Activated T-cell treated with anti-CD3 and anti-CD28 coated beads, Interleukin-2, amount 50 U/mL, for 1 hour (primary cell): Measurements from ENCODE around the gene MRPS31.
"Not testable (repeated sequence)": the region's sequence is repeated elsewhere in the genome, so short reads cannot be mapped to it uniquely, and the experiment has no call there.

Experiments
- DNase-seq: peaks from one replicate; pipeline ENCODE4 v3.0.0-alpha.2; 2020

Gene MRPS31

GRCh38 chr13:40758811-40759210 is 12.2 kb downstream of the MRPS31 start:
- no peak for DNase-seq

- no peak for DNase-seq
Measured at GRCh38 chr13:40756042-40756441, 14.9 kb downstream of the MRPS31 start.

GRCh38 chr13:40755082-40755700 is 15.8 kb downstream of the MRPS31 start:
- no peak for DNase-seq

- no peak for DNase-seq
Measured at GRCh38 chr13:40749327-40749726, 21.7 kb downstream of the MRPS31 start.

DNA sequence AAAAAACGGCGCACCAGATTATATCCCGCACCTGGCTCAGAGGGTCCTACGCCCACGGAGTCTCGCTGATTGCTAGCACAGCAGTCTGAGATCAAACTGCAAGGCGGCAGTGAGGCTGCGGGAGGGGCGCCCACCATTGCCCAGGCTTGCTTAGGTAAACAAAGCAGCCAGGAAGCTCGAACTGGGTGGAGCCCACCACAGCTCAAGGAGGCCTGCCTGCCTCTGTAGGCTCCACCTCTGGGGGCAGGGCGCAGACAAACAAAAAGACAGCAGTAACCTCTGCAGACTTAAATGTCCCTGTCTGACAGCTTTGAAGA is 35.8 kb downstream of the MRPS31 start:
- DNase-seq: peak; percentile 43

GRCh38 chr13:40734536-40735231 is 36.3 kb downstream of the MRPS31 start:
- not testable (repeated sequence) for DNase-seq

GRCh38 chr13:40732658-40733057 is 38.3 kb downstream of the MRPS31 start:
- DNase-seq: no peak

DNA sequence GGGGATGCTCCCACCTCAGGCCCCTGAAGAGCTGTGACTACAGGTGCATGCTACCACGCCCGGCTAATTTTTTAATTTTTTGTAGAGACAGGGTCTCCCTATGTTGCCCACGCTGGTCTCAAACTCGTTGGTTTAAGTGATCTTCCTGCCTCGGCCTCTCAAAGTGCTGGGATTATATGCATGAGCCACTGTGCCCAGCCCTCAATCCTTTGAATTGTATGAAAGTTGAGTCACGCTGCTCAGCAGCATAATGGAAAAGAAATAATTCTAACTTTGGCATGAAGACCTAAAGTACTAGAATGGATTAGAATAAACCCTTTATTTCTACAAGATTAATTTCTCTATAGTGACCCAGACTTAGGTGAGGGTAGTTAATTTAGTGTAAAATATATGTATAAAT is 42.4 kb downstream of the MRPS31 start:
- DNase-seq: no peak

DNA sequence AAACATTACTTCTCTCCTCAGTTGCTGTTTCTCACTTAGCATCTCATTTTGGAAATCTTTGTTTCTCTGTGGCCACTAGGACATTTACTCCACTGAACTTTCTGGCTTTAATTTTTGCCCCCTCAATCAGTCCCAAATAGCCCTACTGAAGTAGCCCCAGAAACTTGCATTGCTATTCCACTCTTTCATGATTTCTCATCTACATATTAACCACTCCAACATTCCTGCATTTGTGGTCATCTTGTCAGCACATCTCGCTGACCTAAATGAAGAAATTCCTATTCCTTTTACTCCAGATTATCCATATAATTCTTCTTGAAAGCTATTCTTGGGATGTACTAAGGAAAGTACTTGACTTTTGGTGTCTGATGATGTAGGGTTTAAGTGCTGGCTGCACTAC is 56.6 kb downstream of the MRPS31 start:
- DNase-seq: not testable (repeated sequence)

DNA sequence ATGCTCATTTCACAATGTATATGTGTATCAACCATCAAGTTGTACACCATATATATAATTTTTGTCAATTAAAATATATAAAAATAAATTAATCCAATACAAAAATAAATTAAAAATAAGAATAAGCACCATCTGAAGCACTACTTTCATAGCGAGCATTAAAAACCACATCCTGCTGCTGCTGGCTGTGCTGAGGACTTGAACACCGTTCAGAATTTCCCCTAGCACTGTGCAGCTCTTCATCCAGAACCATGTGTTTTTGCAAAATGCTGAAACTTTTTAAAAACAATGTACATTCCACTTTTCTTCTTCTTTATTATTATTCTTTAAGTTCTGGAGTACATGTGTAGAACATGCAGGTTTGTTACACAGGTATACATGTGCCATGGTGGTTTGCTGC is 64.6 kb downstream of the MRPS31 start:
- DNase-seq: no peak

- no peak for DNase-seq
Measured at GRCh38 chr13:40697711-40698110, 73.3 kb downstream of the MRPS31 start.

DNA sequence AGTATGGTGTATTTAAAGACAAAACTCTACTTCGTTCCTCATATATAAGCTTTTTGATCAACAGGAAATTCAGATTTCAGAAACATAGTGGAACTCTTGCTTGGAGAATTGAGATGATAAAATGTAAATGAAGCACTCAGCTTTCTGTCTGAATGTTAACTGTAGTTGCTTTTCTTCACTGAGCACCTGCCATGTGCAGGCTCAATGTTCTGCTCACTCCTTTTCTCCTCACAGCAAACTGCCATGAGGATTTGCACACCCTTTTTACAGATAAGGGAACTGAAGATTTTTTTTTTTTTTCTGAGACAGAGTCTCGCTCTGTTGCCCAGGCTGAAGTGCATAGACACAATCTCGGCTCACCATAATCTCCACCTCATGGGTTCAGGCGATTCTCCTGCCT is 76.6 kb downstream of the MRPS31 start:
- no peak for DNase-seq

DNA sequence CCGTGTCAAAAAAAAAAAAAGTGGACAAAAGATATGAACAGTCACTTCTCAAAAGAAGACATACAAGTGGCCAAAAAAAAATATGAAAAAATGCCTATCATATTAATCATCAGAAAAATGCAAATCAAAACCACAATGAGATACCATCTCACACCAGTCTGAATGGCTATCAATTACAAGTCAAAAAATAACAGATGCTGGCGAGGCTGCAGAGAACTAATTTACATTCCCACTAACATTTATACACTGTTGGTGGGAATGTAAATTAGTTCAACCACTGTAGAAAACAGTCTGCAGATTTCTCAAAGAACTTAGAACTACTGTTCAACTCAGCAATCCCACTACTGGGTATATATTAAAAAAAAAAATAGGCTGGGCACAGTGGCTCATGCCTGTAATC is 78.0 kb downstream of the MRPS31 start:
- no peak for DNase-seq

DNA sequence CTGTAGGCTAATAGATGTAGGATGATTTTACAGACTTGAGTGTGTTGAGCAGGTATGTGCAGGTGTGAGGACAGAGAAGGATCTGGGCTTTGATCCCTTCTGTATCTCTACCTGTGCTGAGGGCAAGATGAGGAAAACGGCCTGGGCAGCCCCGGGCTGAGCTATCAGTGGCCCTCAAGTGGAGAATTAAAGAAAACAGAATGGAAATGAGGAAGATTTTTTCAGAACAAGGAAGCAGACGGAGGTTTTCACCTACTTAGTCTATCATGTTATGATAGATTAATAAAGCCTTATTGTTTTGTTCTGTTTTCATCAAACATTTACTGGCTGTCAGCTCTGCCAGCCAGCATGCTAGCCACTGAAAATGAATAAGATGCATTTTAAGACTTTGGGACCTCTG is 82.2 kb downstream of the MRPS31 start:
- DNase-seq: no peak

DNA sequence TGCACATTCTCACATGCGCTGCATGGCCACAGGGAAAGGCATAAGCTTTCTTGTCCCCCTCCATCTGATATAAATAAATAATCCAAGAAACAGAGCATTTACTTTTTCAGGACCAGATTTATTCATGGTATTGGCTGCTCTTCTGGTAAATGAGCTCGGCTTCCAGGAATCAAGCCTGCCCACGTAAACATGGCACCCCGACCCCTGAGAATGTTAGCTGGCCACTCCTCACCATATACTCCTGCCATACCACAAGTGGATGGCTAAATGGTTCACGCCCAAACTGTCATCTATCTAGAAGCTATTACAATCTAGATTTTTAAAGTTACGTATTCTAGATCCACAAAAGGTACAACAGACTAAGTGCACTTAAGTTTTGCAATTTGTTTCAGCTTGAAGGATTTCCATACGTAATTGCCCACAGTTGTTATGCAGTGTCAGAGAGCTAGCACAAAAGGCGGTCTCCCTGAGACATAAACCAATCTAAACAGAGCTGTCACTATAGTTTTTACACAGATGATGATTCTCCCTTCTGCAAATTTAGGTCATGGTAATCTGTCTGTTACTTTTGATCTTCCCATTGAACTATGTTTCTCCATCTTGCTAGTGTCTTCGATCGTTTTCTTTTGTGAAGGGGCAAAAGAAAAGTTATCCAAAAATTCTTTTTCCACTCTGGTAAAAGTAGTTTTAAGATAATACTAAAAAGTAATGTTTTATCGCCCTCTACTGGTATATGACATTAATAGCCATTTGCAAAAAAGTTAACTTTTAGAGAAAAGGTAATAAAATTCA is 88.3 kb downstream of the MRPS31 start:
- DNase-seq: no peak

GRCh38 chr13:40681341-40682146 is 89.4 kb downstream of the MRPS31 start:
- no peak for DNase-seq

GRCh38 chr13:40680659-40681323 is 90.2 kb downstream of the MRPS31 start:
- no peak for DNase-seq

DNA sequence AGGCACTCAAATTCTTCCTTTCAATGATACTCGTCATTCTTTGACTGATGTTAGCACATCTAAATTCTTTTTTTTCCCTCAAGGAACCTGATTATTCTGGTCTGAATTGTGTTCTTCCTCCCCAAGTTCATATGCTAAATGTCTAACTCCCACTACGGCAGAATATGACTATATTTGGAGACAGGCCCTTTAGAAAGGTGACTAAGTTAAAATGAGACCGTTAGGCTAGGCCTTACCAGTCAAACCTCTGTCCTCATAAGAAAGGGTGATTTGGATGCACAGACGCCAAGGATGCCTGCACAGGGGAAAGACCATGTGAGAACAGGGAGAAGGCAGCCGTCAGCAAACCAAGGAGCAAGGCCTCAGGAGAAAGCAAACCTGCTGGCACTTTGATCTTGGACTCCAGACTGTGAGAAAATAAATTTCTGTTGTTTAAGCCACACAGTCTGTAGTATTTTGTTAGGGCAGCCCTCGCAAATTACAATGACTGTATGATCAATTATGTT is 91.5 kb downstream of the MRPS31 start:
- no peak for DNase-seq
